HEK293T (cell line): ENCODE results near the gene SERTAD1.

Experiments used
- ARNT ChIP-seq: fragments of 450-650 bp; IDR thresholded peaks from 2 replicates; pipeline ENCODE4 v1.6.1; 2017; ENCODE audit warnings: mild to moderate bottlenecking
- BHLHE40 ChIP-seq: fragments of 450-650 bp; IDR thresholded peaks from 2 replicates; pipeline ENCODE4 v1.6.1; 2016; ENCODE audit warnings: mild to moderate bottlenecking, moderate library complexity, borderline replicate concordance
- CTBP1 ChIP-seq: fragments of 450-650 bp; IDR thresholded peaks from 2 replicates; pipeline ENCODE4 v1.6.1; 2016; ENCODE audit warnings: borderline replicate concordance
- FOXA1 ChIP-seq: fragments of 450-650 bp; IDR thresholded peaks from 2 replicates; pipeline ENCODE4 v1.6.1; 2016; ENCODE audit warnings: mild to moderate bottlenecking
- FOXK2 ChIP-seq: fragments of 450-650 bp; IDR thresholded peaks from 2 replicates; pipeline ENCODE4 v1.6.1; 2016; ENCODE audit warnings: mild to moderate bottlenecking
- FOXM1 ChIP-seq: fragments of 450-650 bp; IDR thresholded peaks from 2 replicates; pipeline ENCODE4 v1.6.1; 2017; ENCODE audit warnings: mild to moderate bottlenecking, borderline replicate concordance
- HDGF ChIP-seq: fragments of 450-650 bp; IDR thresholded peaks from 2 replicates; pipeline ENCODE4 v1.6.1; 2017; ENCODE audit warnings: antibody characterized with exemption, borderline replicate concordance
- L3MBTL2 ChIP-seq: fragments of 450-650 bp; conservative IDR thresholded peaks from 2 replicates; pipeline ENCODE4 v1.6.1; 2016; ENCODE audit warnings: mild to moderate bottlenecking
- NFRKB ChIP-seq: fragments of 450-650 bp; IDR thresholded peaks from 2 replicates; pipeline ENCODE4 v1.6.1; 2016; ENCODE audit warnings: mild to moderate bottlenecking, moderate library complexity
- PKNOX1 ChIP-seq: fragments of 450-650 bp; IDR thresholded peaks from 2 replicates; pipeline ENCODE4 v1.6.1; 2016
- SP1 ChIP-seq: fragments of 450-650 bp; IDR thresholded peaks from 2 replicates; pipeline ENCODE4 v1.6.1; 2017
- SUZ12 ChIP-seq: fragments of 450-650 bp; IDR thresholded peaks from 2 replicates; pipeline ENCODE4 v1.6.1; 2016; ENCODE audit warnings: mild to moderate bottlenecking
- TARDBP ChIP-seq: fragments of 450-650 bp; IDR thresholded peaks from 2 replicates; pipeline ENCODE4 v1.6.1; 2016
- ZNF384 ChIP-seq: fragments of 450-650 bp; IDR thresholded peaks from 2 replicates; pipeline ENCODE4 v1.6.1; 2016

- TF ChIP-seq ARNT (no peak), FOXK2 (no peak), TARDBP (no peak), SP1 (no peak), PKNOX1 (no peak), NFRKB (no peak), FOXA1 (no peak), SUZ12 (no peak), BHLHE40 (no peak), FOXM1 (no peak), L3MBTL2 (no peak), CTBP1 (no peak), HDGF (no peak), ZNF384 (no peak)
Measured at GRCh38 chr19:40466985-40467734, 41.4 kb upstream of the SERTAD1 start, which contains the start of gene SPTBN4.
